ENCODE measurements around the gene RAB9A. TPM values are rescaled to one million over a fixed set of nuclear protein-coding genes. Genes with fewer than 3 reads are reported as not detected.
"Not testable (repeated sequence)": the region's sequence is repeated elsewhere in the genome, so short reads cannot be mapped to it uniquely, and the experiment has no call there.

RAB9A gene
- total RNA-seq, 1 experiment from 2014 or later: 33.4 TPM

GRCh38 chrX:13700380-13700779 lies 11.5 kb downstream of the RAB9A start:
- no peak for DNase-seq (ENCODE audit: low read depth)

DNA sequence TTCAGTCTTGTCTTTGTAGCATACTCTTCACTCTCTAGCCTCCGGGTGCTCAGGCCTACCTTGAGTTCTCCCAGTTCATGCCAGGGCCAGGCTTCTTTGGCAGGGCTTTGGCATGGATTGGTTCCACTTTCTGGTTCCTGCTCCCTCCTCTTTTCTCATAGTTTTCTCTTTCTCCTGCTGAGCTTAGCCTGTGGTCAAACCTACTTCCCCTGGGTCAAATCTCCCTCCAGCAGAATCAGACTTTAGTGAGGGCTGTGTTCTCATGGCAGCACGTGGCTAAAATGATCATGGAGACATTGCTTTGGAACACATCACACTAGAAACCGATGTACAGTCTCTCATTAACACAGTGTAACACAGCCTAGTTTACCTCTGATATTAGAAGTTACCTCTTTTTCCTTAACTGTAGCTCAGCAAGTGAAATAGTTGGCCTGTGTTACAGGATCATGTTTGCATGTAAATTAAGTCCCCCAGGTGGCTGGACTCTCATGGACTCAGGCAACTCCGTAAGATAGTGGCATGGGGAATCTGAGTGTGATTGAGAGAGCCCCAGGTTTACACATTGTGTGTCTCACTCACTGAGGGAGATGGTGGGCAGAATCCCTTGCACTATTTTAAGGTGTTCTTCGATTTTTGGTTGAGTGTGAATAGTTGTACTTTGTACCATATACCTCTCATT lies 13.3 kb downstream of the RAB9A start:
- DNase-seq (ENCODE audit: low read depth): no peak

DNA sequence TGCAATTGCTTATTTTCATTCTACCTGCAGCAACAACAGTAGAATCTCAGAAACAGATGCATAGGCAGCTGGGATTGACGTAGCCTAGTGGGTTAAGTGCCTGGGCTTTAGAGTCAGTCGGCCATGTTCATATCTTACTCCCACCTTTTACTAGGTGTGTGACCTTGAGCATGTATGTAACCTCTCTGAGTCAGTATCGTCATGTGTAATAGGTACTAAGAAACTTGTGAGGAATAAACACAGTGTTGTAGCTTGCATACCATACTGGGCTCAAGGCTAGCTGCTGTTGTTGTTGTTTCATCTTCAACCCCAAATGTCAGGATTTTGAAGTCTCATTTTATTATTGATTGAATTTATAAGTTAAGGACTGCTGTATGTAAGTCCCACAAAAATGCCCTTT lies 14.2 kb downstream of the RAB9A start:
- no peak for DNase-seq (ENCODE audit: low read depth)

GRCh38 chrX:13703589-13703988 lies 14.7 kb downstream of the RAB9A start:
- no peak for DNase-seq (ENCODE audit: low read depth)

DNA sequence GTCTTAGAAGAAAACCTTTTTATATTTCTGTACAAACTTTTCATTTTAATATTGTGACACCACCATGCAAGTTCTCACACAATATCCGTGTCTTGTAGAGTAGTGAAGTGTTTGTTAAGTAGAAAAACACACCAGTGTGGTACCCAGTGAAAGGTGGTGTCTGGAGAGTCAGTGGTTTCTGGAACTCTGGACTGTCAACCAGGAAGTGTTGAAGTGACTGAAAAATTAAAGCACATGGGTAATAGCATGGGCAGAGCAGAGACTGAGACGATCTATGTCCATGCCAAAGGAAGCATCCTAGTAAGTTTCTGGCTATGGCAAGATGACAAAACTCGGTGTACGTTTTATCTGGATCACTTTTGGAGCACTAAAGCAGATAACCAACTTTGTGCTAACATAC lies 22.2 kb downstream of the RAB9A start:
- no peak for DNase-seq (ENCODE audit: low read depth)

GRCh38 chrX:13716455-13716854 lies 27.5 kb downstream of the RAB9A start:
- no peak for DNase-seq (ENCODE audit: low read depth)

- DNase-seq (ENCODE audit: low read depth): no peak
These were observed 28.0 kb downstream of the RAB9A start for GRCh38 chrX:13716905-13717304.

GRCh38 chrX:13717700-13718472 lies 29.0 kb downstream of the RAB9A start:
- peak; percentile 18 for DNase-seq (ENCODE audit: low read depth)

GRCh38 chrX:13719192-13719856 lies 30.4 kb downstream of the RAB9A start:
- DNase-seq (ENCODE audit: low read depth): no peak

GRCh38 chrX:13721371-13721770 lies 32.4 kb downstream of the RAB9A start:
- no peak for DNase-seq (ENCODE audit: low read depth)

- no peak for DNase-seq (ENCODE audit: low read depth)
These were observed 33.0 kb downstream of the RAB9A start for GRCh38 chrX:13721819-13722519.

GRCh38 chrX:13724878-13725277 lies 36.0 kb downstream of the RAB9A start:
- DNase-seq (ENCODE audit: low read depth): not testable (repeated sequence)

- DNase-seq (ENCODE audit: low read depth): not testable (repeated sequence)
These were observed 37.7 kb downstream of the RAB9A start for GRCh38 chrX:13726583-13726982.

GRCh38 chrX:13730523-13730922 lies 41.6 kb downstream of the RAB9A start:
- not testable (repeated sequence) for DNase-seq (ENCODE audit: low read depth)

- DNase-seq (ENCODE audit: low read depth): no peak
These were observed 43.5 kb downstream of the RAB9A start for GRCh38 chrX:13732246-13733067.

GRCh38 chrX:13733506-13733905 lies 44.6 kb downstream of the RAB9A start:
- peak; percentile 15 for DNase-seq (ENCODE audit: low read depth)

DNA sequence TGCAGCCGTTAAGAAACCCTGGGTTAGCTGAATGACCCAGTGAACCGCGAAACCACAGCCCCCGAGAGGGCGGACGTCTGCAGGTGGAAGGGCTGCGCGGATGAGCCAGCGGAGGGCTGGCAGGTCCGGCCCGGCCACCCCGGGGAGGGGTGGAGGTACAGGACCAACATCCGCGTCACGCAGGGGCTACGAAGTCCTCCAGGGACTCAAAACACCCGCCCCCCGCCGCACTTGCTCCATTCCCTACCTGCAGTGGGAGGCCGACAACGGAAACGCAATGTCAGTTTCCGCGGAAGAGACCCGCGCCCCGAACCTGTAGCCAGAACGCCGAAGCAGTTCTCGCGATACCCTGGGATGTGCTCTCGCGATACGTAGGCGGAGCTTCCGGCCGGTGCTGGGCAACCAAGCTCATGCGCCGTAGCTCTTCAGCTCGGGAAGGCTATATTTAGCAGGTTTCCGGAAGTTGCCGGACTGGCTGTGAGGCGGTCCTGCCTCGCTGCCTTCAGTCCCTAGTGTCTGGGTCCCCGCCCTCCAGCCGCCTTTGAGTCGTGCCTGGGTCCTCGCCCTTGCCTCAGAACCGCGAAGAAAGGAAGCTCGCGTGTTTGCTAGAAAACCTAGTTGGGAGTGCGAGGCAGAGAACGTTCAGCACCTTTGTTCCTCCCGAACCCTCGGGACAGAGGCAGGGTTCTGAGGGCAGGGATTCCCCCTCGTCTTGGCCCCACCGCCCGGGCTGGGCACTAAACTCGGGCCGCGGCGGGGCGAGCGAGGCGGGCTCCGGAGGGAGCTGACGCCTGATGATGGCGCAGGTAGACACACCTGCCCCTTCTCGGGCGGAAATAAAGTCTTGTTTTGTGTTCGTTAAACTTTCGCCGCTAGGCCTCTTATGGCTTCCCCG lies 45.6 kb downstream of the RAB9A start, which contains the start of the genes OFD1 and TRAPPC2:
Gene OFD1, plus strand, starts transcription at position 471 of the 895 bp plus-strand sequence. Its CDS starts 324 bp downstream, at position 795.
Gene TRAPPC2, minus strand, starts transcription at position 343 of the 895 bp plus-strand sequence. CDS start 14,657 bp downstream, outside the sequence.
- DNase-seq (ENCODE audit: low read depth): peak; percentile 95

DNA sequence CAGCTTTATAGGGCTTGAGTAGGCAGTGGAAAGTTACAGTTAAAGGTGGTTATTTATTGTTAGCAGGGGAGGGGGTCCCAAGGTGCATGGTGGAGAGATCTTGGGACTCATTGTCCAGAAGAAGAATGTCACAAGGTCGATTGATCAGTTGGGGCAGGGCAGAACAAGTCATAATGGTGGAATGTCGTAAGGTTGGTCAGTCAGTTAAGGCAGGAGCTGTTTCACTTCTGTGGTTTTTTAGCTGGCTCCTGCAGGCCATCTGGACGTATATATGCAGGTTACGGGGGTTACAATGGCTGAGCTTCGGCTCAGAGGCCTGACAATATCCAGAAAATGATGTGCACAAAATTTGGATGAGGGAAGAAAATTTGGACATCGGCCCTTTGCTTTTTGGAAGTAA lies 52.8 kb downstream of the RAB9A start:
- no peak for DNase-seq (ENCODE audit: low read depth)

GRCh38 chrX:13742397-13743176 lies 53.7 kb downstream of the RAB9A start:
- DNase-seq (ENCODE audit: low read depth): no peak

Data from RPMI7951 (cell line).